ENCODE results near the gene ARHGEF17.

ARHGEF17 gene

GRCh38 chr11:73308003-73308960, at the start of gene ARHGEF17:
ARHGEF17 (plus strand) TSS chr11:73308276; CDS start chr11:73308639, 363 bp downstream.
- peak within 1 kb of the TSS; percentile 87 for H3K4me3 Mint-ChIP-seq
- H3K4me1 Mint-ChIP-seq: peaks cover 51% of the 10 kb centered on the region
- H3K27me3 Mint-ChIP-seq: peaks cover 21% of the 10 kb centered on the region
- H3K36me3 Mint-ChIP-seq: peaks cover 18% of the 10 kb centered on the region
- H3K27ac Mint-ChIP-seq: peak within 1 kb of the TSS; percentile 50
- peak; percentile 25 for ATAC-seq
- no peaks in the 10 kb centered on the region for H3K9me3 Mint-ChIP-seq

GRCh38 chr11:73259406-73260126, 48.5 kb upstream of the ARHGEF17 start:
- Mint-ChIP-seq H3K4me1 (no peaks in the 10 kb centered on the region), H3K4me3 (no peak overlapping the region), H3K9me3 (no peaks in the 10 kb centered on the region), H3K36me3 (no peaks in the 10 kb centered on the region), H3K27ac (no peak overlapping the region), H3K27me3 (peaks cover 21% of the 10 kb centered on the region)
- no peak for ATAC-seq

GRCh38 chr11:73260127-73260457, 48.0 kb upstream of the ARHGEF17 start:
- Mint-ChIP-seq H3K4me3 (no peak overlapping the region), H3K9me3 (no peaks in the 10 kb centered on the region), H3K36me3 (no peaks in the 10 kb centered on the region), H3K4me1 (no peaks in the 10 kb centered on the region), H3K27ac (no peak overlapping the region), H3K27me3 (peaks cover 26% of the 10 kb centered on the region)
- ATAC-seq: no peak

GRCh38 chr11:73262851-73263495, 45.1 kb upstream of the ARHGEF17 start:
- Mint-ChIP-seq H3K4me3 (no peak overlapping the region), H3K27me3 (peaks cover 42% of the 10 kb centered on the region), H3K36me3 (no peaks in the 10 kb centered on the region), H3K9me3 (no peaks in the 10 kb centered on the region), H3K27ac (no peak overlapping the region), H3K4me1 (no peaks in the 10 kb centered on the region)
- ATAC-seq: no peak

GRCh38 chr11:73263640-73264039, 44.4 kb upstream of the ARHGEF17 start:
- Mint-ChIP-seq H3K4me1 (no peaks in the 10 kb centered on the region), H3K36me3 (no peaks in the 10 kb centered on the region), H3K9me3 (no peaks in the 10 kb centered on the region), H3K27ac (no peak overlapping the region), H3K27me3 (peaks cover 42% of the 10 kb centered on the region), H3K4me3 (no peak overlapping the region)
- ATAC-seq: no peak

GRCh38 chr11:73265278-73265810, 42.7 kb upstream of the ARHGEF17 start:
- Mint-ChIP-seq H3K4me1 (peaks cover 9% of the 10 kb centered on the region), H3K27ac (no peak overlapping the region), H3K9me3 (no peaks in the 10 kb centered on the region), H3K27me3 (peaks cover 48% of the 10 kb centered on the region), H3K36me3 (no peaks in the 10 kb centered on the region), H3K4me3 (no peak overlapping the region)
- no peak for ATAC-seq

- Mint-ChIP-seq H3K36me3 (no peaks in the 10 kb centered on the region), H3K9me3 (no peaks in the 10 kb centered on the region), H3K27ac (no peak overlapping the region), H3K27me3 (peaks cover 48% of the 10 kb centered on the region), H3K4me1 (peaks cover 16% of the 10 kb centered on the region), H3K4me3 (no peak overlapping the region)
- ATAC-seq: no peak
Observed at GRCh38 chr11:73265853-73266645, 42.0 kb upstream of the ARHGEF17 start.

- ATAC-seq: no peak
- Mint-ChIP-seq H3K9me3 (no peaks in the 10 kb centered on the region), H3K27ac (no peak overlapping the region), H3K4me1 (peaks cover 22% of the 10 kb centered on the region), H3K36me3 (no peaks in the 10 kb centered on the region), H3K27me3 (peaks cover 48% of the 10 kb centered on the region), H3K4me3 (no peak overlapping the region)
Observed at GRCh38 chr11:73266646-73267020, 41.4 kb upstream of the ARHGEF17 start.

- Mint-ChIP-seq H3K27ac (no peak overlapping the region), H3K27me3 (peaks cover 46% of the 10 kb centered on the region), H3K4me1 (peaks cover 28% of the 10 kb centered on the region), H3K4me3 (no peak overlapping the region), H3K36me3 (no peaks in the 10 kb centered on the region), H3K9me3 (no peaks in the 10 kb centered on the region)
- ATAC-seq: no peak
Observed at GRCh38 chr11:73267122-73267846, 40.8 kb upstream of the ARHGEF17 start.

- H3K36me3 Mint-ChIP-seq: no peaks in the 10 kb centered on the region
- H3K9me3 Mint-ChIP-seq: no peaks in the 10 kb centered on the region
- peaks cover 30% of the 10 kb centered on the region for H3K4me1 Mint-ChIP-seq
- H3K27me3 Mint-ChIP-seq: peaks cover 39% of the 10 kb centered on the region
- ATAC-seq: no peak
- H3K27ac Mint-ChIP-seq: no peak overlapping the region
- H3K4me3 Mint-ChIP-seq: no peak overlapping the region
Observed at GRCh38 chr11:73267906-73268540, 40.1 kb upstream of the ARHGEF17 start.

- Mint-ChIP-seq H3K4me1 (peaks cover 30% of the 10 kb centered on the region), H3K9me3 (no peaks in the 10 kb centered on the region), H3K4me3 (no peak overlapping the region), H3K36me3 (no peaks in the 10 kb centered on the region), H3K27me3 (peaks cover 31% of the 10 kb centered on the region), H3K27ac (peak overlapping the region; percentile 68)
- no peak for ATAC-seq
Observed at GRCh38 chr11:73268671-73269271, 39.3 kb upstream of the ARHGEF17 start.

- no peaks in the 10 kb centered on the region for H3K9me3 Mint-ChIP-seq
- peaks cover 34% of the 10 kb centered on the region for H3K27me3 Mint-ChIP-seq
- ATAC-seq: no peak
- no peak overlapping the region for H3K4me3 Mint-ChIP-seq
- peak overlapping the region; percentile 68 for H3K27ac Mint-ChIP-seq
- H3K4me1 Mint-ChIP-seq: peaks cover 36% of the 10 kb centered on the region
- no peaks in the 10 kb centered on the region for H3K36me3 Mint-ChIP-seq
Observed at GRCh38 chr11:73269459-73270015, 38.5 kb upstream of the ARHGEF17 start.
